Right hindlimb (tissue), 1 donor: ENCODE data around the gene NAA15.
"Not testable (repeated sequence)": the region's sequence is repeated elsewhere in the genome, so short reads cannot be mapped to it uniquely, and the experiment has no call there.

ENCODE experiments used
- DNase-seq: peaks from one replicate; pipeline ENCODE4 v3.0.0-alpha.2; 2018

Gene NAA15

DNA sequence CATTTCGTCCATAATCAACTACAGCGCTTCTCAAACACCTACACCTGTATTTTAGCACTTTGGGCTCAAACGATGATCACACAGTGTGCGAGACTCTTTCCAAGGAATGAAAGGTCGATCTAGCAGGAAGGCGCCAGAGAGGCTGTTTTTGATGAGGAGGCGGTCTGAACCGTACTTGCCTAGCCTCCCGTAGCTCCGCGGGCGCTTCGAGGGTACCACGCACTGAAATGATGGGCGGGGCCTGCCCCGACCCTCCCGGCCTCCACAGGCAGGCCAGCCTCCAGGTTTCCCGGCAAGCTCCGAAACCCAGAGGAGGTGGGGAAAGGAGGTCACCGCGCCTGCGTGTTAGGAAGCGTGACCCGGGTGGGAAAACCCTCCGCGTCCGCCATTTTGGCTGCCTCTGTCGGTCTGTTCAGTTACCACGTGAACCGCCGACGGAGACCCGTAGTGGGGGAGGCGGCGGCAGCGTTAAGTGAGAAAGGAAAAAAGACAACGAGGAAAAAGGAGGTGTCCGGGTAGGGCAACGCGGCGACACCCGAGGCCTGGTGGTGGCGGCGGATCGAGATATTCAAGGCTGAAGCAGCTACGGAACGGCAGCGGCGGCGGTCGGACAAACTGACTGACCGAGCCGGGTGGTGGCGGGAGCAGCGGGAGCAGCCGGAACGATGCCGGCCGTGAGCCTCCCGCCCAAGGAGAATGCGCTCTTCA, at the start of gene NAA15:
NAA15 (plus strand) TSS at position 393 of the 708 bp plus-strand sequence; CDS start at position 666, 273 bp downstream.
- DNase-seq, result peak; percentile 99

GRCh38 chr4:139253046-139253445, 48.3 kb upstream of the NAA15 start:
- no peak for DNase-seq

DNA sequence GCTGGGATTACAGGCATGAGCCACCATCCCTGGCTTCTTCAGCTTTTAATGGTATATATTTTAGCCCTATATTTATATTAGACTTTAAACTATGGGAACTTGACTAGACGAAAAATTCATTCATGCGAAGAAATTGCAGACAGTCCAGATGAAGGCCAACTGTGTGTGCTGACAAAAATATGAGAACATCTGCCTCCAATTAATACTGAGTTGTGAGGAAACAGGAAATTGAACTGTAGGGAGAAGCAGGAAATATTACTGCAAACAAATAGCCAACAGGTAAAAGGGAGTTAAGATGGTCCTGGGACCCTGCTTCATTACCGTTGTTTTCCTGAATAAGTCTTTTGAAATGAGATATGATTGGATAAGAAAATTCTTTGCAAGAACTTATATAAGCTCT, 47.6 kb upstream of the NAA15 start:
- no peak for DNase-seq

DNA sequence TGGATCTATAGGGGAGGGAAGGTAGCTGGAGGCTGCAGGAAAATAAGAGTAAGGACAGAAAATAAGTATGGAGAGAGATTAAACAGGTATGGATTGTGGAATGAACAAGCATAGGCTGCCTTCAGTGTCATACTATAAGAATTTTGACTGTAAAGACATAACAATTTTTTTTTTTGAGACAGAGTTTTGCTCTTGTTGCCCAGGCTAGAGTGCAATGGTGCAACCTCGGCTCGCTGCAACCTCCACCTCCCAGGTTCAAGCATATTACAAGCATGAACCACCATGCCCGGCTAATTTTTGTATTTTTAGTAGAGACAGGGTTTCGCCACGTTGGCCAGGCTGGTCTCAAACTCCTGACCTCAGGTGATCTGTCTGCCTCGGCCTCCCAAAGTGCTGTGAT, 45.7 kb upstream of the NAA15 start:
- DNase-seq, result not testable (repeated sequence)

DNA sequence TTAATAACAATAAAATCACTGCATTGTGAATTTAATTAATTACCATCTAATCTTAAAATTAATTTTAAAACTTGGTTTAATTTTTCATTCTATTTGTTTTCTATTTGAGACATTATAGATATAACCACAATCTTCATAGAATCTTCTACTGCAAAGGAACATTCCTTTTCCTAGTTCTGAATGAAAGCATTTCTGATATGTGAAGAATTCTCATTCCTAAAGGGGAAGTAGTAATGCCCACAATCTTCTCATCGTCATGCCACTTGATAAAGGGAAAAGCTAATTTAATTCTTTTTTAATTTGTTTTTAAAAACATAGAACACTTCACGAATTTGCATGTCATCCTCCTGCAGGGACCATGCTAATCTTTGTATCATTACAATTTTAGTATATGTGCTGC, 45.0 kb upstream of the NAA15 start:
- no peak for DNase-seq

GRCh38 chr4:139265654-139266053, 35.7 kb upstream of the NAA15 start:
- DNase-seq, result no peak

GRCh38 chr4:139266208-139266582, 35.1 kb upstream of the NAA15 start:
- DNase-seq, result no peak

DNA sequence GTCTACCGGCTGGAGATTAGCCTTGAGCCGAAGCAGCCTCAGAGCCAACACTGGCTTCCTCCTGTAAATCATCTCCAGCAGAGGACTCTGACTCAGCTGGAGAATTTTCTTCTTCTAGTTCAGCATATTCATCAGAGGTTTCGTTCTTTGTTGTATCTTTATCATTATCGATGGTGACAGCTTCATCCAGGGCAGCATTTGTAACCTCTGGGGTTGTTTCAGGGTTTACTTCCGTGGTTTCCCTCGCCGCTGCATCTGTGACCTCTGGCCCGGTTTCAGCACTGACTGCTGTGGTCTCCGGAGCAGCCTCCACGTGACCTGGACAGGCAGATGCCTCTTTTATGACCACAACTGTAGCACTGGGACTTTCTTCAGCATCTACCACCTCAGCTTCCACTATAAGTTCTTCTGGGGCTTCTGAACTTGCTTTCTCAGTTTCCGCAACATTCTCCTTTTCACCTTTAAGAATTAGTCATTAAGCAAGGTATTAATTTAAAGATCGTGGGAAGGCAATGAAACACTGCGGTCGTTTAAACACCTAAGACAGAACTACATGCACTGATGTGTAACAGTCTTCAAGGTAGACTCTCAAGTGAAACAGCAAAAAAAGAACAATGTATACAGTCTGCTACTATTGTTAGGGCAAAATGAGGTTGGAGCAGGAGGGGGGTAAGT, 34.6 kb upstream of the NAA15 start:
- DNase-seq, result peak; percentile 72

DNA sequence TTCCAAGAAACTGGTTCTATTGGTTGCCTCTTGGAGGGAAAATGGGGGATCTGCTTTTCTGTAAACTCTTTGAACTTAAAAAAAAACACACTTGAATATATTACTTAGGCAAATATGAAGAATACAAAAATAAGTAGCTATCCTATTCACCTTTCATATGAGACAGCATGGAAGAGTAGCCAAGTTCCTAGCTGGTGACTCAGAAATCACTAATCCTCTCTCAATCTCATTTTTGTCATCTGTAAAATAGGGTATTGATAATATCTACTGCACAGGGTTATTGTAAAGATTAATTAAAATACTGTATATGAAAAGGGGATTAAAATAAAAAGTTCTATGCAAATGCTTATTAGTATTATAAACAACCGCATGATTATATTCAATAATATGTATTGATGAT, 34.0 kb upstream of the NAA15 start:
- no peak for DNase-seq

- no peak for DNase-seq
Measured at GRCh38 chr4:139273835-139274234, 27.5 kb upstream of the NAA15 start.

DNA sequence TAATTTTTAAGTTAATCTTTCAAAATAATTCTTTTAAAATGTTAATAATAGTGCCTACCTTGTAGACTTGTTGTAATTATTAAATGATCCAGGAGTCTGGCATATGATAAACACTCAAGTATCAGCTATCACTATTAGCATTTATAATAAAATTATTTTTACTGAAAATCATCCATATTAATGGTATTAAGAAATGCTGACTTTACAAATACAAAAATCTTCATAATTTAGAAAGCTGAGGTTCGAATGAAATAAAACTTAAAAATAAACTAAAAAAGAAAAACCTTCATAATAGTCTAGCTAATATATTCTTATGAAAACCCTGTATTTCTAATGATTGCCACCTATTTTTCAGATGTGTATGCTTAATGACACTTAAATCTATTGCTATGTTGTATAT, 26.5 kb upstream of the NAA15 start:
- no peak for DNase-seq

- DNase-seq, result no peak
Measured at GRCh38 chr4:139275281-139275735, 26.0 kb upstream of the NAA15 start.

DNA sequence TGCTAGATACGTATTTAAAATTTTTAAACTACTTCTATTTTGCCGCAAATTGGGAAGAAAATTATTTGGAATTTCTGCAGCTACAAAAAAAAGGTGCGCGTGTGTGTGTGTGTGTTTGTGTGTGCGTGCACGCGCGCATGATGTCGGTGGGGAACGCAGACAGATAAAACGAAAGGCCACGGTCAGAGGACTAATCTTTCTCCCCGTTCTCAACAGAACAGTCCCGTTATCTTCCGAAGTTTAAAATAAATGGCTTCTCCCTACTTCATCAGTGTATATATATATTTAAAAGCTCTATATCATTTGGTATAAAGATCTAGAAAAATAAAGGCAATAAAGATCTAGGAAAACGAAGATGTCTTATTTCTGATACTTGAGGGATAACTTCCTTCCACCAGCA, 22.8 kb upstream of the NAA15 start:
- no peak for DNase-seq

DNA sequence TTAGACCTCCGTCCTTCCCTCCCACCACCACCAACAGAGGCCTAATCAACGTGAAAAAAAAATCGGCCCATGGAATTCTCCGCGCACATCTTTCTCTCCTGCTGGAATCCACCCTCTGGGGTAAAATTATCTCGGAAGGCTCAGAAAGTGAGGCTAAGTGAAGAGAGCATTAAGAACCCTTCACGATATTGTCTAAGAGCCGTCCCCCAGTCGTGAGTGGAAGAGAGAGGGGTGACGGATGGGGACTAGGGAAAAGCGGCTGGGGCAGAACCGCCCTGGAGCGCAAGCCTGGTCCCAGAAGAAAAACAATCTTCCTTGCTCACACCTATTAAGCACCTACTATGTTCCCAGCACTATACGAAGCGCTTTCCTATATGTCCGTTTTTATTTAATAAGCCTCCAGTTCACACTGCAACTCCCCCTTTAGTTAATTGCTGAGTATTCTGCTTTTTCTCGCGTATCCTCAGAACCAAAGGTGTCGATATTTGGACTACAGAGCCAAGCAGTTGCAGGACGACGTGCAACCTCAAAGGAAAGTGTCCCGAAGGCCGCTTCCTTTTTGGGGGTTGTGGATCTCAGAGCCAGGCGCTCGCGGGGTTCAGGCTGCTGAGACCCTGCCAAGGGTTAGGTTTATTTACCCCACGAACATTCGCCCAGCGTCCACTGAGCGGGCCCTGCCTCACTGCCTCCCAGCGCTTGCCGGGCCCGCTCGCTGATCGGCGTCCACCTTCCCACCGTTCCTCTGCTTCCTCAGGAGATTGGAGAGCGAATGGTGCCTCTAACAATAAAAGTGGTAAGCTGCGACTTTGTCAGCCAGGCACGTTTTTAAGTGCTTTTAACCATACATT, 22.2 kb upstream of the NAA15 start:
- DNase-seq, result peak; percentile 24

DNA sequence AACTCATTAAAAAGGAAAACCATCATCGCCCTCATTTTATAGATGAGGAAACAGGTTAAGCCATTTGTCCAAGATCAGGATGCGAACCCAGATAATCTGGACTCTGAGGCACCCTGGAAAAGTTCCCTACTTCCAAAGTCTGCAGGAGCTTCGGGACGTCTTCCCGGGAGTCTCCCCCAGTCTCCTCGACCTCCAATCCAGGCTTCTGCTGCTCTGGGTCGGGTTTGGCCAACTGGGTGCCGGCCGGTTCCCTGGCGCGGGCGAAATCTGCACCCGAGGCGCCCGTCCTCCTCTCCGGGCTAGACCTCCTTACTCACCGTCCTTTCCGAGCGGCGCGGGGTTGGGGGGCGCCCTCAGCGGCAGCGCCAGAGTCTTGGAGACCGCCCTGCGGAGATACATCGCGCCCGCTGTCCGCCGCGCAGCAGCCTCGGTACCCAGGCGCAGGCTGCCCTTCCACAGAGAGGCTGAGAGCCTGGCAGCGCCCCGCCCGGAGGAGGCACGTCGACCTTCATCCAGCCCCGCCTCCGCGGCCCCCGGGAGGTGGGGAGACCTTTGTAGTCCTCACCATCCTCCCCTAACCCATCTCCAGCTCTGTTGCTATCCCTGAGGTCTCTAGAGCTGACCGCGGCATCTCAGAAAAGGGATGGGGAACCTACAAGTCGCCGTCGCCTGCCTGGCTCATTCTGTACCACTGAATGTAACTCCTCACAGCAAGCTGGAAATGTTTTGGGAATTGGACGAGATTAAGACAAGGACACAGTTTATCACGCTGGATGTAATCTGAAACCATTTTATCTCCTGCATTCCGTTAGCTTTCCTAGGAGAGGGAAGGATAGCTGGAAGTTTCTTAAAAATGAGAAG, 21.3 kb upstream of the NAA15 start, which contains the start of gene MGARP:
MGARP (minus strand) TSS at position 466 of the 861 bp plus-strand sequence; CDS start at position 399, 67 bp downstream.
- peak; percentile 53 for DNase-seq

DNA sequence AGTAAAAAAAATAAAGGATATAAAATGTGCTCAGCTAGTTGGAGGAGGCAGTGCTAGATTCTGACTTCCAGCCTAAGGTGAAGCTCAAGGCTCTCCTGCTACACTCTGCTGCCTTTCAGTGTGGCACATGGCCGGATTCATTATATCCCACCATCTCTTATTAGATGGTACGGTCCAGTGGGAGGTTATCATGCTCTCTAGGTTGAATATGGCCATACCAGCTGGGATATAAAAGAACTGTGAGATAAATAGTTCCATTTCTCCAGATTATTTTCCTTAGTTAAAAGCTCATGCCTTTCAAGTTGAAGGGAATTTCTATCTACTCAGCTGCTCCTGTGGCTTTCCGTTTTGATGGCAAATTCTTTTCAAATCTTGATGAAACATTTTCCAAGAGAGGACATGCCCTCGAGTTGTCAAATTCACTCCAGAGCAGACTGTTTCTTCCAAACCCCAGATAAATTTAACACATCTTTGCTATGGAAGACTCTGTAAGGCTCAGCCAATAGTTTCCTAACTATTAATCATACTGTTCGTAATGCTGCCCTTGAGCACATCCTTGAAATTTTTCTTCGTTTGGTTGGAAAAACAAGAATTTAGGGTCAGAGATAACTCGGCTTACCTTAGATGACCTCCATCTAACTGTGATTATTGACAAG, 19.1 kb upstream of the NAA15 start:
- DNase-seq, result no peak

DNA sequence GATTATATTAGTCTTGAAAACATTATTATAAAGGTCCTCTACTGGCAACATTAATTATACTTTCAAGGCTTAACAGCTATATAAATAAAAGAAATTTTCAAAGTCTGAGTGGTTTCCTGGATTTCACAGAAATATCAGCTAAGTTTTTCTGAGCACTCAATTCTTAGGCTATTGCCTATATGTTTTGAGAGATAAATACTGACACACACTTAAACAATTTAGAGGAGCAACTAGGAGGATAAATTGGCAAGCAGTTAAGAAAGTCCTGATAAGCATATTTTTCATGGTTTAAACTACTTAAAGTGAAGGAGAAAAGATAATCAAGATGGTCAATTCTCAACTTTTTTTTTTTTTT, 18.6 kb upstream of the NAA15 start:
- no peak for DNase-seq

DNA sequence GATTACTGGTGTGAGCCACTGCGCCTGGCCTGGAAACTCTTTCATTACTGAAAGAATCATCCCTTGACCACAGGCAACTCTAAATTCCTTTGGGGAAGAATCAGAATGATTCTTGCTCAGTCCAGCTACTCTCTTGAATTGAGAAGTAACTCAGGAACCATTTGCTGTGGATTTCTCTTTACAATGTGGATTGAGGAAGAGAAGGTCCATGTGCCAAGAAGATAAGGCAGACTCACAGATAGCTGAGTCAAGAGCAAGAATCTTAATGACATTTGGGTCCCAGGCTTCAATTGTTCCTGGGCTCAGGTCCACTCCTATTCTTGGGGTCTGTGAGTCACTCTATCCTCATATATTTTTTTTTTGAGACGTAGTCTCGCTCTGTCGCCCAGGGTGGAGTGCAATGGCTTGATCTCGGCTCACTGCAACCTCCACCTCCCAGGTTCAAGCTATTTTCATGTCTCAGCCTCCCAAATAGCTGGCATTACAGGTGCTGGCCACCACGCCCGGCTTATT, 15.1 kb upstream of the NAA15 start:
- DNase-seq, result no peak

DNA sequence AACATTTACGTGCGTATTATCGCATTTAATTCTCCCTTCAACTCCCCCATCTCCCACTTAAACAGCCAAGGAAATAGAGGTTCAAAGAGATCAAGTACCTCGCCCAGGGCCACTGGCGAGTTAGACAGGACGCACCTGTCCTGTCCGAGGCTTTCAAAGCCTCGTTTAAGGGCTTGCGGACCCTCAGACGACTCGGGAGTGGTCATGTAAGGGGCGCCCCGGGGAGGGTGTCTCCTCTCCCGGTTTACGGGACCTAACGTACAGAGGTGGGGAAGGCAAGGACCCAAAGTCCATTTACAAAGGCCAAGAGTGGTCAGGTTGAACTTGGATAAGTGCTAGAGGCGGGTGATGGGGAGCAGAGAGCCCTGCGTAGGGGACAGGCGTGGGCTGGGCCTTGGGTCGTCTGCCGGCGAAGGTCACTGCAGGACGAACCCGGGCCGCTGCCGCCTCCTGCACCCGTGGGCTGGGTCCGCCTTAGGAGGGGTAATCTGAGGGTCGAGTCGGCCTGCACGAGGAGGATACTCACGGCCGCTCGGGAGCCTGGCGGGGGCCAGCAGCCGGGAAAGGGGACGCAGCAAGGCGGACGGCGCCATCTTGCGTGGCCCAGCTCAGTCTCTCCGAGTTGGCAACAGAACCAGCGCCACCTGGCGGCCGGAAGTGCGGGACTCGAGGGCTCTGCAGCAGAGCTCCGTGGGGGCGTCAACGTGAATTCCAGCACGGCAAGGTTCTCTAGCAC, 5.9 kb upstream of the NAA15 start:
- peak; percentile 97 for DNase-seq

GRCh38 chr4:139295942-139296299, 5.4 kb upstream of the NAA15 start:
- DNase-seq, result no peak

- no peak for DNase-seq
Measured at GRCh38 chr4:139297001-139297410, 4.3 kb upstream of the NAA15 start.
